Astrocyte of the spinal cord (primary cell): ENCODE measurements around the gene PTPRG.

Experiments
- DNase-seq: peaks from one replicate; pipeline ENCODE4 v3.0.0; 2011; ENCODE audit warnings: low read depth, low spot score
- H3K4me3 ChIP-seq: 2 replicates; pipeline ENCODE4 v1.5.1; 2011; ENCODE audit warnings: low read depth, mild to moderate bottlenecking, low read length, moderate library complexity
- in situ Hi-C: cut with HindIII; loops from 2 replicates; pipeline ENCODE4 v1.10.0; 2017; ENCODE audit warnings: low sequenced_read_pairs
- TF ChIP-seq, protein P1 (sequence below): IDR thresholded peaks from 2 replicates; pipeline ENCODE4 v1.5.1; 2012; ENCODE audit warnings: low read depth, mild to moderate bottlenecking, low read length, inconsistent platforms

The PTPRG gene

DNA sequence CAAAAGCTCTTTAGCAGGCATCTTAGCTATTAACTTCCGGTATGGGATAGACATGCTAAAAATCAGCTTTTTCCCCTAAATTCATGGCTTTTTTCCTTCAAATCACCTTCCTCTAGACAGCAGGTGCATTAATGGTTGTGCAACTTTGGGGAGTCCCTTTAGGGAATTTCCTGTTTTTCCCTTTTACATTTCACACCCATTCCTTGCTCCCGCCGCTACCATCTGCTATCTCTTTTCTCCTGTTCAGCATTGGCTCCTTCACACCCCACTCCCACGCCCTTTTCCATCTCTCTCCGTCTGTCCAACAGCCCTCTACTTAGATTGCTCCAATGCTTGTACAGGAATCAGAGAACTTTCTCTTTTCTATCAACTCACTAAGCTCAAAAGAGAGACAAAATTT, 768.6 kb downstream of the PTPRG start:
- H3K4me3 ChIP-seq, result no peak overlapping the region
- DNase-seq, result no peak
- in situ Hi-C loops, result no loop called here
- TF ChIP-seq, protein P1, sequence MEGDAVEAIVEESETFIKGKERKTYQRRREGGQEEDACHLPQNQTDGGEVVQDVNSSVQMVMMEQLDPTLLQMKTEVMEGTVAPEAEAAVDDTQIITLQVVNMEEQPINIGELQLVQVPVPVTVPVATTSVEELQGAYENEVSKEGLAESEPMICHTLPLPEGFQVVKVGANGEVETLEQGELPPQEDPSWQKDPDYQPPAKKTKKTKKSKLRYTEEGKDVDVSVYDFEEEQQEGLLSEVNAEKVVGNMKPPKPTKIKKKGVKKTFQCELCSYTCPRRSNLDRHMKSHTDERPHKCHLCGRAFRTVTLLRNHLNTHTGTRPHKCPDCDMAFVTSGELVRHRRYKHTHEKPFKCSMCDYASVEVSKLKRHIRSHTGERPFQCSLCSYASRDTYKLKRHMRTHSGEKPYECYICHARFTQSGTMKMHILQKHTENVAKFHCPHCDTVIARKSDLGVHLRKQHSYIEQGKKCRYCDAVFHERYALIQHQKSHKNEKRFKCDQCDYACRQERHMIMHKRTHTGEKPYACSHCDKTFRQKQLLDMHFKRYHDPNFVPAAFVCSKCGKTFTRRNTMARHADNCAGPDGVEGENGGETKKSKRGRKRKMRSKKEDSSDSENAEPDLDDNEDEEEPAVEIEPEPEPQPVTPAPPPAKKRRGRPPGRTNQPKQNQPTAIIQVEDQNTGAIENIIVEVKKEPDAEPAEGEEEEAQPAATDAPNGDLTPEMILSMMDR, result no peak

DNA sequence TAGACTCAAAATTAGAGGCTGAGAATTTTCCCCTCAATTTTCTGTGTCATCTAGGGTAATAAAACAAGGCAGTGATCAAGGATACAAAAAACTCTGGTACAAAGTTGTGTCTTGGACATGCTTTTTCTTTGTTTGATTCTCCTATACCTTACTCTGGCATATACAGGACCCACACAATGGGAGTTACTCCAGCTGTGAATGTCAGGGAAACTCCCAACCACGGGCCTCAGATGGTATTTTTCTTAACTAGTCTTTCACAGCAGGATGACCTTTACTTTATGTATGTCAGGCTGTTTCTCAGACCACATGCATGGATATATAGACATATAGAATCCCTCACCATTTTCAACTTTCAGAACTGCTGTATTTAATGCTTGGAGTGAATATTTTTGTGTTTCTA, 770.6 kb downstream of the PTPRG start:
- TF ChIP-seq, protein P1, result no peak
- no peak overlapping the region for H3K4me3 ChIP-seq
- in situ Hi-C loops, result no loop called here
- DNase-seq, result no peak

DNA sequence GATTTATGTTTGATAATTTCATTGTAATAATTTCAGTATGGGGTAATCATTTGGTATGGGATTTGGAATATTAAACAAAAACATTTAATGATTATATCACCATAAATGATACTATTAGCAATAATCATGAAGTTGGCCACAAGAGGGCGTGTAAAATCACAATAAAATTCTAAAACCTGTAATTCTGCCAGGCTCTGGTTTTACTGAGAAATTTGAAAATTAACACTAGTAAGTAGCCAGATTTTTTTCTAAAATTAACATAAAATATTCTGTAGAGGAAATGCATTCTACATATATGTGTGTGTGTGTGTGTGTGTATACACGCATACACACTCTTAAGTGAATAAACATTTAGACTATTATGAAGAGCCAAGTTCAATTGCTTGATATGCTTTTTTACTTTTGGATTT, 771.5 kb downstream of the PTPRG start:
- DNase-seq, result peak; percentile 39
- in situ Hi-C loops, result no loop called here
- no peak overlapping the region for H3K4me3 ChIP-seq
- TF ChIP-seq, protein P1, result peak; percentile 47

DNA sequence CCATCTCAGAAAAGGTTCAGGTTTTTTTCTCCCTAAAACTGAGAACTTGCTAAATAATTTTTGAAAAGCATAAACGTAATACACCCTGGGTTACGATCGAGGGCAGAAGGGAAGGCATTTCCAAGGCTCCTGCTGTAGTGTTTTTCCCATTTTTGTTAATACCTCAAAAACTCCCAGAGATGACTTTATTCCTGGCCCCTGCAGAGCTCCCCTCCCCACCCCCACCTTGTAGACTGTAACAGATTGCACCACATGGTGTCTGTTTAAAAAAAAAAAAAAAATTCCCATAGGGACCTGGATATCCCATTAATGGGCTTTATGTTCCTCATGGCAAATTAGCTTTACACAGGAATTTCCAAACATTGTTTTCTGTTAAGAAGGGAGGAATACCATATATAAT, 773.8 kb downstream of the PTPRG start:
- no peak for DNase-seq
- TF ChIP-seq, protein P1, result no peak
- in situ Hi-C loops, result no loop called here
- H3K4me3 ChIP-seq, result no peak overlapping the region

DNA sequence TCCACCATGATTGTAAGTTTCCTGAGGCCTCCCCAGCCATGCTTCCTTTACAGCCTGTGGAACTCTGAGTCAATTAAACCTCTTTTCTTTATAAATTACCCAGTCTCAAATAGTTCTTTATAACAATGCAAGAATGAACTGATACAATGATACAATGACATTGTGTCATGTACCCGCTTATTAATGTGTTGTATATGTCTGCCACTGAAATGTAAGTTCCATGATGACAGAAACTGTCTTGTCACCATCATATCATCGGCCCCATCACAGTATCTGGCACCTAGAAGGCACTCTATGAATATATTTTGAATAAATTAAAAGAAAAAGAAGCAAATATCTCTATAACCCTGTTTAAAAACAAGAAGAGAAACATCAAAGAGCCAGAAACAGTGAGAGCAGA, 782.4 kb downstream of the PTPRG start:
- in situ Hi-C loops, result no loop called here
- DNase-seq, result no peak
- no peak overlapping the region for H3K4me3 ChIP-seq
- TF ChIP-seq, protein P1, result no peak
